Measurements from ENCODE around the gene SLC25A42.

- TF ChIP-seq, protein P1, sequence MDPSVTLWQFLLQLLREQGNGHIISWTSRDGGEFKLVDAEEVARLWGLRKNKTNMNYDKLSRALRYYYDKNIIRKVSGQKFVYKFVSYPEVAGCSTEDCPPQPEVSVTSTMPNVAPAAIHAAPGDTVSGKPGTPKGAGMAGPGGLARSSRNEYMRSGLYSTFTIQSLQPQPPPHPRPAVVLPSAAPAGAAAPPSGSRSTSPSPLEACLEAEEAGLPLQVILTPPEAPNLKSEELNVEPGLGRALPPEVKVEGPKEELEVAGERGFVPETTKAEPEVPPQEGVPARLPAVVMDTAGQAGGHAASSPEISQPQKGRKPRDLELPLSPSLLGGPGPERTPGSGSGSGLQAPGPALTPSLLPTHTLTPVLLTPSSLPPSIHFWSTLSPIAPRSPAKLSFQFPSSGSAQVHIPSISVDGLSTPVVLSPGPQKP (IDR thresholded peaks at IDR 0.05; ENCODE audit: low read depth, low read length) = no peak
- TF ChIP-seq, protein P2, sequence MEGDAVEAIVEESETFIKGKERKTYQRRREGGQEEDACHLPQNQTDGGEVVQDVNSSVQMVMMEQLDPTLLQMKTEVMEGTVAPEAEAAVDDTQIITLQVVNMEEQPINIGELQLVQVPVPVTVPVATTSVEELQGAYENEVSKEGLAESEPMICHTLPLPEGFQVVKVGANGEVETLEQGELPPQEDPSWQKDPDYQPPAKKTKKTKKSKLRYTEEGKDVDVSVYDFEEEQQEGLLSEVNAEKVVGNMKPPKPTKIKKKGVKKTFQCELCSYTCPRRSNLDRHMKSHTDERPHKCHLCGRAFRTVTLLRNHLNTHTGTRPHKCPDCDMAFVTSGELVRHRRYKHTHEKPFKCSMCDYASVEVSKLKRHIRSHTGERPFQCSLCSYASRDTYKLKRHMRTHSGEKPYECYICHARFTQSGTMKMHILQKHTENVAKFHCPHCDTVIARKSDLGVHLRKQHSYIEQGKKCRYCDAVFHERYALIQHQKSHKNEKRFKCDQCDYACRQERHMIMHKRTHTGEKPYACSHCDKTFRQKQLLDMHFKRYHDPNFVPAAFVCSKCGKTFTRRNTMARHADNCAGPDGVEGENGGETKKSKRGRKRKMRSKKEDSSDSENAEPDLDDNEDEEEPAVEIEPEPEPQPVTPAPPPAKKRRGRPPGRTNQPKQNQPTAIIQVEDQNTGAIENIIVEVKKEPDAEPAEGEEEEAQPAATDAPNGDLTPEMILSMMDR (IDR thresholded peaks at IDR 0.05) = no peak
- no peak for TF ChIP-seq HMGXB4 (CRISPR knock-in tag; IDR thresholded peaks at IDR 0.05; ENCODE audit: borderline replicate concordance)
- TF ChIP-seq MYC (IDR thresholded peaks at IDR 0.05; ENCODE audit: borderline replicate concordance, low read length) = no peak
- TF ChIP-seq KDM5A (IDR thresholded peaks at IDR 0.05) = no peak
- TF ChIP-seq RFX5 (IDR thresholded peaks at IDR 0.05) = no peak
- no peak for TF ChIP-seq POLR2A (IDR thresholded peaks at IDR 0.05; ENCODE audit: low read length)
- no peak for TF ChIP-seq SMC3 (IDR thresholded peaks at IDR 0.05)
- TF ChIP-seq CEBPB (IDR thresholded peaks at IDR 0.05) = no peak
- no peak for TF ChIP-seq USF2 (IDR thresholded peaks at IDR 0.05)
Observed at GRCh38 chr19:19103167-19103566, 39.4 kb downstream of the SLC25A42 start.
